NCI-H69 (cell line): Measurements from ENCODE around the gene TMOD3.

Experiments
- DNase-seq: peaks from one replicate; lab custom pipeline; 2025; lab: John Stamatoyannopoulos, UW

Gene TMOD3

GRCh38 chr15:51908316-51908715 is 78.9 kb downstream of the TMOD3 start:
- DNase-seq: peak; percentile 11

- no peak for DNase-seq
Measured at GRCh38 chr15:51909584-51909983, 80.1 kb downstream of the TMOD3 start.

GRCh38 chr15:51912528-51912927 is 83.1 kb downstream of the TMOD3 start:
- DNase-seq: no peak

- DNase-seq: peak; percentile 70
Measured at GRCh38 chr15:51917493-51917892, 88.0 kb downstream of the TMOD3 start.

GRCh38 chr15:51924156-51925068 is 95.0 kb downstream of the TMOD3 start:
- peak; percentile 81 for DNase-seq

- no peak for DNase-seq
Measured at GRCh38 chr15:51926809-51927208, 97.4 kb downstream of the TMOD3 start.

- DNase-seq: no peak
Measured at GRCh38 chr15:51931016-51931415, 101.6 kb downstream of the TMOD3 start.

GRCh38 chr15:51931638-51932037 is 102.2 kb downstream of the TMOD3 start:
- no peak for DNase-seq

- DNase-seq: no peak
Measured at GRCh38 chr15:51932161-51932560, 102.7 kb downstream of the TMOD3 start.

- DNase-seq: no peak
Measured at GRCh38 chr15:51935466-51936104, 106.1 kb downstream of the TMOD3 start.

GRCh38 chr15:51936105-51936478 is 106.6 kb downstream of the TMOD3 start:
- peak; percentile 13 for DNase-seq

GRCh38 chr15:51938286-51938685 is 108.8 kb downstream of the TMOD3 start:
- no peak for DNase-seq

- no peak for DNase-seq
Measured at GRCh38 chr15:51939216-51939615, 109.8 kb downstream of the TMOD3 start.

- no peak for DNase-seq
Measured at GRCh38 chr15:51947124-51947523, 117.7 kb downstream of the TMOD3 start.

GRCh38 chr15:51952805-51953204 is 123.4 kb downstream of the TMOD3 start:
- no peak for DNase-seq

GRCh38 chr15:51955504-51955903 is 126.1 kb downstream of the TMOD3 start:
- no peak for DNase-seq
